ENCODE data around the gene VPS54. TPM values are rescaled to one million over a fixed set of nuclear protein-coding genes. Genes with fewer than 3 reads are reported as not detected.

Gene VPS54
- total and polyA plus RNA-seq, 4 donors: 12.5 to 49.3 (median 15.7) TPM

- ATAC-seq (ENCODE audit: insufficient read depth, low FRiP score) (no peak), DNase-seq (no peak)
- peaks cover 0 to 3% (median 0%) of the 10 kb centered on the region in 5 donors for H3K4me1 ChIP-seq (ENCODE audit: control insufficient read depth in 5 of 5, insufficient read depth in 5 of 5, low read length in 5 of 5)
- H3K36me3 ChIP-seq (ENCODE audit: control insufficient read depth in 4 of 4, insufficient read depth in 4 of 4, low read length in 4 of 4): peaks cover 16 to 46% (median 25%) of the 10 kb centered on the region in 4 donors
- H3K9ac ChIP-seq (ENCODE audit: insufficient read depth in 1 of 2, low read length in 2 of 2): no peak overlapping the region
- no peak overlapping the region for H3K4me3 ChIP-seq
- no peak overlapping the region for H3K27ac ChIP-seq (ENCODE audit: low read depth in 1 of 2, low read length in 1 of 2)
- H3K27me3 ChIP-seq (ENCODE audit: control insufficient read depth in 3 of 3, insufficient read depth in 3 of 3, low read length in 2 of 3): no peaks in the 10 kb centered on the region
- no peak for TF ChIP-seq CTCF (IDR thresholded peaks at IDR 0.05; ENCODE audit: control extremely low read depth, extremely low read depth)
- H3K9me3 ChIP-seq (ENCODE audit: control insufficient read depth in 4 of 4, insufficient read depth in 3 of 4, low read length in 3 of 4): no peaks in the 10 kb centered on the region
- 93 to 96% methylated on average over 3 of the region's 3 CpGs for WGBS, 2 donors
Measured at GRCh38 chr2:63882395-63883105, 136.7 kb downstream of the VPS54 start.

GRCh38 chr2:63881205-63881604 is 138.0 kb downstream of the VPS54 start:
- Histone ChIP-seq H3K36me3 (ENCODE audit: control insufficient read depth in 4 of 4, insufficient read depth in 4 of 4, low read length in 4 of 4) (peaks cover 11 to 46% (median 16%) of the 10 kb centered on the region in 4 donors), H3K27ac (ENCODE audit: low read depth in 1 of 2, low read length in 1 of 2) (no peak overlapping the region), H3K9me3 (ENCODE audit: control insufficient read depth in 4 of 4, insufficient read depth in 3 of 4, low read length in 3 of 4) (no peaks in the 10 kb centered on the region), H3K4me3 (no peak overlapping the region), H3K9ac (ENCODE audit: insufficient read depth in 1 of 2, low read length in 2 of 2) (no peak overlapping the region), H3K27me3 (ENCODE audit: control insufficient read depth in 3 of 3, insufficient read depth in 3 of 3, low read length in 2 of 3) (no peaks in the 10 kb centered on the region), H3K4me1 (ENCODE audit: control insufficient read depth in 5 of 5, insufficient read depth in 5 of 5, low read length in 5 of 5) (peaks cover 0 to 5% (median 0%) of the 10 kb centered on the region in 5 donors)
- no peak for TF ChIP-seq CTCF (IDR thresholded peaks at IDR 0.05; ENCODE audit: control extremely low read depth, extremely low read depth)
- DNase-seq (peak in 1 of 3 donors; percentile 32), ATAC-seq (ENCODE audit: insufficient read depth, low FRiP score) (no peak)
- WGBS, 2 donors: 65 to 89% methylated on average over 2 of the region's 2 CpGs

GRCh38 chr2:63880625-63881024 is 138.6 kb downstream of the VPS54 start:
- H3K9me3 ChIP-seq (ENCODE audit: control insufficient read depth in 4 of 4, insufficient read depth in 3 of 4, low read length in 3 of 4): no peaks in the 10 kb centered on the region
- WGBS, 2 donors: 51 to 71% methylated on average over 4 of the region's 4 CpGs
- no peak for DNase-seq
- no peaks in the 10 kb centered on the region for H3K27me3 ChIP-seq (ENCODE audit: control insufficient read depth in 3 of 3, insufficient read depth in 3 of 3, low read length in 2 of 3)
- H3K36me3 ChIP-seq (ENCODE audit: control insufficient read depth in 4 of 4, insufficient read depth in 4 of 4, low read length in 4 of 4): peaks cover 8 to 49% (median 14%) of the 10 kb centered on the region in 4 donors
- ATAC-seq (ENCODE audit: insufficient read depth, low FRiP score): no peak
- no peak overlapping the region for H3K27ac ChIP-seq (ENCODE audit: low read depth in 1 of 2, low read length in 1 of 2)
- TF ChIP-seq CTCF (IDR thresholded peaks at IDR 0.05; ENCODE audit: control extremely low read depth, extremely low read depth): no peak
- H3K9ac ChIP-seq (ENCODE audit: insufficient read depth in 1 of 2, low read length in 2 of 2): no peak overlapping the region
- H3K4me1 ChIP-seq (ENCODE audit: control insufficient read depth in 5 of 5, insufficient read depth in 5 of 5, low read length in 5 of 5): peaks cover 0 to 11% (median 0%) of the 10 kb centered on the region in 5 donors
- H3K4me3 ChIP-seq: no peak overlapping the region

All from lung (tissue), 12 donors.